Tibial artery (tissue), 4 donors: ENCODE data around the gene PDE11A.

Experiments used
- DNase-seq, 2 donors: peaks; one replicate each; pipeline ENCODE4 v3.0.0-alpha.2; 2019
- H3K27ac ChIP-seq, 2 donors: fragments of 200-600 bp; sonication (generic) in 1 of 2; 1 replicate in 1 of 2; 2 replicates in 1 of 2; pipeline ENCODE4 v1.5.1; 2018 to 2019; ENCODE audit warnings: mild to moderate bottlenecking in 1 of 2
- H3K27me3 ChIP-seq, 2 donors: fragments of 200-600 bp; sonication (generic) in 1 of 2; one replicate each; pipeline versions ENCODE4 v1.5.1 to v1.6.0; 2016 to 2019
- H3K36me3 ChIP-seq, 3 donors: fragments of 200-600 bp; sonication (generic) in 2 of 3; one replicate each; pipeline ENCODE4 v1.5.1; 2016 to 2019; ENCODE audit warnings: mild to moderate bottlenecking in 2 of 3
- H3K4me1 ChIP-seq, 4 donors: fragments of 200-600 bp; sonication (generic) in 2 of 4; 1 replicate in 3 of 4; 2 replicates in 1 of 4; pipeline ENCODE4 v1.5.1; 2016 to 2019
- H3K4me3 ChIP-seq, 2 donors: fragments of 200-600 bp; sonication (generic) in 1 of 2; 1 replicate in 1 of 2; 2 replicates in 1 of 2; pipeline ENCODE4 v1.5.1; 2018 to 2019; ENCODE audit warnings: mild to moderate bottlenecking in 2 of 2
- H3K9me3 ChIP-seq, 3 donors: fragments of 200-600 bp; sonication (generic) in 1 of 3; one replicate each; pipeline ENCODE4 v1.5.1; 2016 to 2019
- intact Hi-C: fragments of 100-400 bp; cut with DNase I; formaldehyde crosslinking; loops from one replicate; pipeline ENCODE4 v1.15.0; 2023; ENCODE audit warnings: low total_unique reads
- TF ChIP-seq, protein P1 (sequence below), 2 experiments: fragments of 200-600 bp in 1 of 2; fragments of 450-650 bp in 1 of 2; IDR thresholded peaks; one replicate each; pipeline ENCODE4 v1.5.1; 2017 to 2019; ENCODE audit warnings: antibody characterized with exemption in 2 of 2, mild to moderate bottlenecking in 1 of 2, moderate library complexity in 1 of 2

PDE11A gene

DNA sequence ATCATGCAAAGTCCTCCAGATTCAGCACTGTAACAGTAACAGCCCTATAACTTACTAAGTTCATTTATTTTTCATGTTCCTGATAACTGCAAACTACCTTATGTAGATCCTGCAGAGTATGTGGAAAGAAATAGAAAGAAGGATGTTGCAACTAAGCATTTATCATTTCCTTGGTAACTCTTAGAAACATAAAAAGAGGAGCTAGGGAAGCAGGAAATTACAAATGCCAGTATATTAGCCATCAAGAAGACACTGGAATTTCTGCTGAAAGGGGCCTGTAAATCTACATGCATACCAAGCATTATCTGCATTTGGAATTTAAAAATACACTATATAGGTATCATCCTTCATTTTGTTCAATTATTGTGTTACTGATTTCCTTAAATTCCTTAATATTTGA, 66.8 kb downstream of the PDE11A start:
- Histone ChIP-seq H3K9me3 (no peaks in the 10 kb centered on the region), H3K4me3 (no peak overlapping the region), H3K36me3 (no peaks in the 10 kb centered on the region), H3K4me1 (no peaks in the 10 kb centered on the region), H3K27me3 (no peaks in the 10 kb centered on the region), H3K27ac (no peak overlapping the region)
- TF ChIP-seq, protein P1, sequence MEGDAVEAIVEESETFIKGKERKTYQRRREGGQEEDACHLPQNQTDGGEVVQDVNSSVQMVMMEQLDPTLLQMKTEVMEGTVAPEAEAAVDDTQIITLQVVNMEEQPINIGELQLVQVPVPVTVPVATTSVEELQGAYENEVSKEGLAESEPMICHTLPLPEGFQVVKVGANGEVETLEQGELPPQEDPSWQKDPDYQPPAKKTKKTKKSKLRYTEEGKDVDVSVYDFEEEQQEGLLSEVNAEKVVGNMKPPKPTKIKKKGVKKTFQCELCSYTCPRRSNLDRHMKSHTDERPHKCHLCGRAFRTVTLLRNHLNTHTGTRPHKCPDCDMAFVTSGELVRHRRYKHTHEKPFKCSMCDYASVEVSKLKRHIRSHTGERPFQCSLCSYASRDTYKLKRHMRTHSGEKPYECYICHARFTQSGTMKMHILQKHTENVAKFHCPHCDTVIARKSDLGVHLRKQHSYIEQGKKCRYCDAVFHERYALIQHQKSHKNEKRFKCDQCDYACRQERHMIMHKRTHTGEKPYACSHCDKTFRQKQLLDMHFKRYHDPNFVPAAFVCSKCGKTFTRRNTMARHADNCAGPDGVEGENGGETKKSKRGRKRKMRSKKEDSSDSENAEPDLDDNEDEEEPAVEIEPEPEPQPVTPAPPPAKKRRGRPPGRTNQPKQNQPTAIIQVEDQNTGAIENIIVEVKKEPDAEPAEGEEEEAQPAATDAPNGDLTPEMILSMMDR (IDR thresholded peaks at IDR 0.05) = no peak
- DNase-seq = no peak
- intact Hi-C loops = no loop called here

DNA sequence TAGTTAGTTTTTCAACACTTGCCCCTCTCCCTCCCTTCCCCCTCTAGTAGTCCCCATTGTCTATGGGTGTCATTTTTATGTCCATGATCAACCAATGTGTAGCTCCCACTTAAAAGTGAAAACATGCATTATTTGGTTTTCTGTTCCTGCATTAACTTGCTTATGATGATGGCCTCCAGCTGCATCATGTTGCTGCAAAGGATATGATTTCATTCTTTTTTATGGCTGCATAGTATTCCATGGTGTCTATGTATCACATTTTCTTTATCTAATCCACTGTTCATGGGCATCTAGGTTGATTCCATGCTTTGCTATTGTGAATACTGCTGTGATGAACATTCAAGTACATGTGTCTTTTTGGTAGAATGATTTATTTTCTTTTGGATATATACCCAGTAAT, 70.5 kb downstream of the PDE11A start:
- no peaks in the 10 kb centered on the region for H3K27me3 ChIP-seq
- TF ChIP-seq, protein P1 (IDR thresholded peaks at IDR 0.05) = no peak
- DNase-seq = no peak
- H3K4me1 ChIP-seq = no peaks in the 10 kb centered on the region
- H3K27ac ChIP-seq = no peak overlapping the region
- H3K9me3 ChIP-seq = no peaks in the 10 kb centered on the region
- H3K36me3 ChIP-seq = no peaks in the 10 kb centered on the region
- H3K4me3 ChIP-seq = no peak overlapping the region
- intact Hi-C loops = no loop called here

- H3K9me3 ChIP-seq = no peaks in the 10 kb centered on the region
- H3K4me1 ChIP-seq = no peaks in the 10 kb centered on the region
- H3K4me3 ChIP-seq = no peak overlapping the region
- H3K36me3 ChIP-seq = no peaks in the 10 kb centered on the region
- TF ChIP-seq, protein P1 (IDR thresholded peaks at IDR 0.05) = no peak
- intact Hi-C loops = no loop called here
- H3K27me3 ChIP-seq = no peaks in the 10 kb centered on the region
- no peak overlapping the region for H3K27ac ChIP-seq
- DNase-seq = no peak
These were observed 73.6 kb downstream of the PDE11A start for GRCh38 chr2:177998996-177999395.

DNA sequence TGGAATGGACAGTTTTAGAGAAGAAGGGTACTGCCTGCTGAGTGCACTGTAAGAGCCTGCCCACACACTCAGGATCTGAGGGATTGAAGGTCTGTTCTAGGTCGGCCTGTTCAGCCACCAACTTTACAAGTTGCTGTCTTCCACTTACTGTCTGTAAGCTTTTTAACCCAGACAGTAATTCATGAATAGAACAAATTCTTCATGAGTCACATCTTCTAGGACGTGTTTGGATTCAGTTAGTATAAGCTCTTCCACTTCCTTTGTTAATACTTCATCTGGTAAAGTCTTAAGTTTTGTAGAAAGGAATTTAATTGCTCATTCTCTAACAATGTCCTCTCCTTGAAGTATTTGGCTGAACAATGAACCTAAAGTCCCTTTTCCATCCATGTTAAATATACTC, 74.6 kb downstream of the PDE11A start:
- Histone ChIP-seq H3K36me3 (no peaks in the 10 kb centered on the region), H3K4me1 (no peaks in the 10 kb centered on the region), H3K27me3 (no peaks in the 10 kb centered on the region), H3K4me3 (no peak overlapping the region), H3K27ac (no peak overlapping the region), H3K9me3 (no peaks in the 10 kb centered on the region)
- TF ChIP-seq, protein P1 (IDR thresholded peaks at IDR 0.05) = no peak
- intact Hi-C loops = no loop called here
- DNase-seq = no peak

GRCh38 chr2:177992992-177993391, 79.6 kb downstream of the PDE11A start:
- intact Hi-C loops = no loop called here
- DNase-seq = no peak

More at GRCh38 chr2:177992992-177993391, 79.6 kb downstream of the PDE11A start:
- TF ChIP-seq, protein P1 (IDR thresholded peaks at IDR 0.05) = no peak
- Histone ChIP-seq H3K27ac (no peak overlapping the region), H3K4me1 (no peaks in the 10 kb centered on the region), H3K9me3 (no peaks in the 10 kb centered on the region), H3K27me3 (no peaks in the 10 kb centered on the region), H3K36me3 (no peaks in the 10 kb centered on the region), H3K4me3 (no peak overlapping the region)
